Endothelial cell of umbilical vein (primary cell): Measurements from ENCODE around the gene CPNE5.
A peak's percentile ranks its signal among the peaks of the same experiment; 100 is the strongest.

ENCODE experiments used
- EZH2 ChIP-seq: IDR thresholded peaks from 2 replicates; pipeline ENCODE4 v1.6.1; 2012; ENCODE audit warnings: borderline replicate concordance, low read depth, mild to moderate bottlenecking, moderate library complexity, low read length, inconsistent platforms; ENCODE audit not compliant: severe bottlenecking
- FOS ChIP-seq: IDR thresholded peaks from 2 replicates; pipeline ENCODE4 v1.6.1; 2011; ENCODE audit warnings: mild to moderate bottlenecking, low read length, moderate library complexity, borderline replicate concordance; ENCODE audit not compliant: insufficient read depth
- POLR2A ChIP-seq: IDR thresholded peaks from 2 replicates; pipeline ENCODE4 v1.6.1; 2012; ENCODE audit warnings: low read depth, mild to moderate bottlenecking, control low read depth, low read length
- TF ChIP-seq, protein P1 (sequence below), 2 donors: IDR thresholded peaks; 1 replicate in 1 of 2; 2 replicates in 1 of 2; pipeline ENCODE4 v1.5.1; 2011; ENCODE audit warnings: low read length in 2 of 2, mild to moderate bottlenecking in 2 of 2, moderate library complexity in 2 of 2, control low read depth in 1 of 2, inconsistent platforms in 1 of 2, low read depth in 1 of 2; ENCODE audit not compliant: insufficient read depth in 1 of 2; ENCODE audit errors: extremely low read depth in 1 of 2

DNA sequence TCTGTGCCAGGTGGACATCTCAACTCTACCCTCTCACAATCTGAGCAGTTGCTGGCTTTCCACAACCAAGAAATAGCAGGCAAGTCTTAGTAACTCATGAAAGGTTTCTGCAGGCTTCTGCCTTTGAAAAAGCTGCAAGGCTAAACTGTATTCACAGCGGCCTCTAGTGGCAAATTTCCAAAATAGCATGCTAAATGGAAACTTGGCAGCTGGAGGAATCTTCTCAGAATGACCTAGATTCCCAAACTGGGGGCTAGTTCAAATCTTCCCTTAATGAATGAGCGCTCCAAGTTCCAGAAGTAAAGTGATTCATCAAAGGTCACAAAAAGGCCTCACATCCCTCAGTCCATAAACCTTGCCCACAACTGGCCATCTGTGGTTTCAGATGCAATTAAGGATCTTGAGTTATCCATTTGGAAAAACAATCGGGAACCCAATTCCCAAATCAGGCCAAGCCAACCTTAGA is 11.9 kb upstream of the CPNE5 start:
- TF ChIP-seq, protein P1, sequence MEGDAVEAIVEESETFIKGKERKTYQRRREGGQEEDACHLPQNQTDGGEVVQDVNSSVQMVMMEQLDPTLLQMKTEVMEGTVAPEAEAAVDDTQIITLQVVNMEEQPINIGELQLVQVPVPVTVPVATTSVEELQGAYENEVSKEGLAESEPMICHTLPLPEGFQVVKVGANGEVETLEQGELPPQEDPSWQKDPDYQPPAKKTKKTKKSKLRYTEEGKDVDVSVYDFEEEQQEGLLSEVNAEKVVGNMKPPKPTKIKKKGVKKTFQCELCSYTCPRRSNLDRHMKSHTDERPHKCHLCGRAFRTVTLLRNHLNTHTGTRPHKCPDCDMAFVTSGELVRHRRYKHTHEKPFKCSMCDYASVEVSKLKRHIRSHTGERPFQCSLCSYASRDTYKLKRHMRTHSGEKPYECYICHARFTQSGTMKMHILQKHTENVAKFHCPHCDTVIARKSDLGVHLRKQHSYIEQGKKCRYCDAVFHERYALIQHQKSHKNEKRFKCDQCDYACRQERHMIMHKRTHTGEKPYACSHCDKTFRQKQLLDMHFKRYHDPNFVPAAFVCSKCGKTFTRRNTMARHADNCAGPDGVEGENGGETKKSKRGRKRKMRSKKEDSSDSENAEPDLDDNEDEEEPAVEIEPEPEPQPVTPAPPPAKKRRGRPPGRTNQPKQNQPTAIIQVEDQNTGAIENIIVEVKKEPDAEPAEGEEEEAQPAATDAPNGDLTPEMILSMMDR (IDR thresholded peaks at IDR 0.05; ENCODE audit: extremely low read depth in 1 of 2, insufficient read depth in 1 of 2, low read depth in 1 of 2, low read length in 2 of 2) = peak; percentile 70 to 85
- TF ChIP-seq EZH2 = no peak
- TF ChIP-seq FOS = no peak
- TF ChIP-seq POLR2A = no peak
